ENCODE data around the gene TMEM132E.

Gene TMEM132E

GRCh38 chr17:34553907-34554306 lies 25.5 kb upstream of the TMEM132E start:
- TF ChIP-seq EZH2 (IDR thresholded peaks at IDR 0.05; ENCODE audit: borderline replicate concordance, low read length): no peak
- TF ChIP-seq CTCF (IDR thresholded peaks at IDR 0.05; ENCODE audit: low read length): no peak
- Histone ChIP-seq H3K27me3 (ENCODE audit: insufficient read depth, low read length) (no peaks in the 10 kb centered on the region), H3F3A (ENCODE audit: insufficient read depth, low read length) (no peaks in the 10 kb centered on the region), H3K27ac (ENCODE audit: low read depth, low read length, poor library complexity, severe bottlenecking) (no peak overlapping the region), H4K20me1 (ENCODE audit: insufficient read depth, low read length) (no peaks in the 10 kb centered on the region), H3K9me2 (ENCODE audit: low read depth, low read length) (no peaks in the 10 kb centered on the region), H3K4me3 (ENCODE audit: low read depth, low read length, poor library complexity, severe bottlenecking) (no peak overlapping the region), H3K9ac (ENCODE audit: low read length) (no peak overlapping the region), H3K36me3 (ENCODE audit: insufficient read depth, low read length) (no peaks in the 10 kb centered on the region), H2AFZ (ENCODE audit: low read length) (no peak overlapping the region), H3K4me2 (ENCODE audit: low read length) (no peak overlapping the region), H3K79me2 (ENCODE audit: insufficient read depth, low read length) (no peaks in the 10 kb centered on the region), H3K4me1 (ENCODE audit: insufficient read depth, low read length, severe bottlenecking) (no peaks in the 10 kb centered on the region), H3K9me3 (ENCODE audit: low read length) (no peaks in the 10 kb centered on the region)

- no peaks in the 10 kb centered on the region for H3K27me3 ChIP-seq (ENCODE audit: insufficient read depth, low read length)
- H3K4me1 ChIP-seq (ENCODE audit: insufficient read depth, low read length, severe bottlenecking): no peaks in the 10 kb centered on the region
- H4K20me1 ChIP-seq (ENCODE audit: insufficient read depth, low read length): no peaks in the 10 kb centered on the region
- no peaks in the 10 kb centered on the region for H3K36me3 ChIP-seq (ENCODE audit: insufficient read depth, low read length)
- H3K9ac ChIP-seq (ENCODE audit: low read length): no peak overlapping the region
- H3K79me2 ChIP-seq (ENCODE audit: insufficient read depth, low read length): no peaks in the 10 kb centered on the region
- TF ChIP-seq CTCF (IDR thresholded peaks at IDR 0.05; ENCODE audit: low read length): no peak
- TF ChIP-seq EZH2 (IDR thresholded peaks at IDR 0.05; ENCODE audit: borderline replicate concordance, low read length): no peak
- no peak overlapping the region for H3K4me3 ChIP-seq (ENCODE audit: low read depth, low read length, poor library complexity, severe bottlenecking)
- H2AFZ ChIP-seq (ENCODE audit: low read length): no peak overlapping the region
- H3K4me2 ChIP-seq (ENCODE audit: low read length): no peak overlapping the region
- H3K9me2 ChIP-seq (ENCODE audit: low read depth, low read length): no peaks in the 10 kb centered on the region
- H3K9me3 ChIP-seq (ENCODE audit: low read length): no peaks in the 10 kb centered on the region
- no peak overlapping the region for H3K27ac ChIP-seq (ENCODE audit: low read depth, low read length, poor library complexity, severe bottlenecking)
- no peaks in the 10 kb centered on the region for H3F3A ChIP-seq (ENCODE audit: insufficient read depth, low read length)
Measured at GRCh38 chr17:34556384-34556783, 23.0 kb upstream of the TMEM132E start.

GRCh38 chr17:34556931-34557330 lies 22.5 kb upstream of the TMEM132E start:
- Histone ChIP-seq H4K20me1 (ENCODE audit: insufficient read depth, low read length) (no peaks in the 10 kb centered on the region), H3K27me3 (ENCODE audit: insufficient read depth, low read length) (no peaks in the 10 kb centered on the region), H3K4me2 (ENCODE audit: low read length) (no peak overlapping the region), H3K79me2 (ENCODE audit: insufficient read depth, low read length) (no peaks in the 10 kb centered on the region), H3K9me3 (ENCODE audit: low read length) (no peaks in the 10 kb centered on the region), H3K9me2 (ENCODE audit: low read depth, low read length) (no peaks in the 10 kb centered on the region), H3F3A (ENCODE audit: insufficient read depth, low read length) (no peaks in the 10 kb centered on the region), H2AFZ (ENCODE audit: low read length) (no peak overlapping the region), H3K4me3 (ENCODE audit: low read depth, low read length, poor library complexity, severe bottlenecking) (no peak overlapping the region), H3K27ac (ENCODE audit: low read depth, low read length, poor library complexity, severe bottlenecking) (no peak overlapping the region), H3K9ac (ENCODE audit: low read length) (no peak overlapping the region), H3K4me1 (ENCODE audit: insufficient read depth, low read length, severe bottlenecking) (no peaks in the 10 kb centered on the region), H3K36me3 (ENCODE audit: insufficient read depth, low read length) (no peaks in the 10 kb centered on the region)
- no peak for TF ChIP-seq EZH2 (IDR thresholded peaks at IDR 0.05; ENCODE audit: borderline replicate concordance, low read length)
- TF ChIP-seq CTCF (IDR thresholded peaks at IDR 0.05; ENCODE audit: low read length): no peak
